BJ (cell line): Measurements from ENCODE around the gene DNAH7. TPM values are rescaled to one million over a fixed set of nuclear protein-coding genes. Genes with fewer than 3 reads are reported as not detected.

ENCODE experiments used
- CTCF ChIA-PET: fragments of 350-600 bp; formaldehyde crosslinking; extraction: SDS; loops from one replicate; lab custom pipeline; 2021; ENCODE audit warnings: antibody characterized with exemption, inconsistent platforms; lab: Yijun Ruan, JAX
- POLR2A ChIA-PET: fragments of 300-600 bp; sonication (Branson Sonifier 250); formaldehyde crosslinking; extraction: SDS; loops from one replicate; lab custom pipeline; 2021; ENCODE audit warnings: antibody characterized with exemption; lab: Charles Lee
- DNase-seq: peaks from one replicate; pipeline ENCODE4 v3.0.0-alpha.2; 2011; ENCODE audit warnings: low read depth
- H3K27me3 ChIP-seq: 2 replicates; pipeline ENCODE4 v1.6.0; 2011; ENCODE audit warnings: low read length; ENCODE audit not compliant: control insufficient read depth, insufficient read depth
- H3K36me3 ChIP-seq: 2 replicates; pipeline ENCODE4 v1.5.1; 2011; ENCODE audit warnings: low read length; ENCODE audit not compliant: control insufficient read depth, insufficient read depth
- H3K4me3 ChIP-seq: 2 replicates; pipeline ENCODE4 v1.5.1; 2011; ENCODE audit warnings: low read depth, mild to moderate bottlenecking, control low read depth, low read length
- polyA plus RNA-seq: library from polyadenylated mRNA; depleted of rRNA; stranded (reverse); fragments of >200 nt; gene quantifications from 2 replicates; pipeline ENCODE4 v1.2.3, GENCODE V29; 2011
- TF ChIP-seq, protein P1 (sequence below): IDR thresholded peaks from 2 replicates; pipeline ENCODE4 v1.5.1; 2011; ENCODE audit warnings: low read depth, mild to moderate bottlenecking, control low read depth, inconsistent platforms, low read length, moderate library complexity; ENCODE audit not compliant: insufficient read depth

The DNAH7 gene
- polyA plus RNA-seq, 1 experiment: 0.15 TPM

- Histone ChIP-seq H3K36me3 (no peaks in the 10 kb centered on the region), H3K4me3 (no peak overlapping the region), H3K27me3 (no peaks in the 10 kb centered on the region)
- CTCF ChIA-PET: no interaction called here
- POLR2A ChIA-PET: no interaction called here
- no peak for DNase-seq
- TF ChIP-seq, protein P1, sequence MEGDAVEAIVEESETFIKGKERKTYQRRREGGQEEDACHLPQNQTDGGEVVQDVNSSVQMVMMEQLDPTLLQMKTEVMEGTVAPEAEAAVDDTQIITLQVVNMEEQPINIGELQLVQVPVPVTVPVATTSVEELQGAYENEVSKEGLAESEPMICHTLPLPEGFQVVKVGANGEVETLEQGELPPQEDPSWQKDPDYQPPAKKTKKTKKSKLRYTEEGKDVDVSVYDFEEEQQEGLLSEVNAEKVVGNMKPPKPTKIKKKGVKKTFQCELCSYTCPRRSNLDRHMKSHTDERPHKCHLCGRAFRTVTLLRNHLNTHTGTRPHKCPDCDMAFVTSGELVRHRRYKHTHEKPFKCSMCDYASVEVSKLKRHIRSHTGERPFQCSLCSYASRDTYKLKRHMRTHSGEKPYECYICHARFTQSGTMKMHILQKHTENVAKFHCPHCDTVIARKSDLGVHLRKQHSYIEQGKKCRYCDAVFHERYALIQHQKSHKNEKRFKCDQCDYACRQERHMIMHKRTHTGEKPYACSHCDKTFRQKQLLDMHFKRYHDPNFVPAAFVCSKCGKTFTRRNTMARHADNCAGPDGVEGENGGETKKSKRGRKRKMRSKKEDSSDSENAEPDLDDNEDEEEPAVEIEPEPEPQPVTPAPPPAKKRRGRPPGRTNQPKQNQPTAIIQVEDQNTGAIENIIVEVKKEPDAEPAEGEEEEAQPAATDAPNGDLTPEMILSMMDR: no peak
Measured at GRCh38 chr2:195891081-195891480, 177.6 kb downstream of the DNAH7 start.

DNA sequence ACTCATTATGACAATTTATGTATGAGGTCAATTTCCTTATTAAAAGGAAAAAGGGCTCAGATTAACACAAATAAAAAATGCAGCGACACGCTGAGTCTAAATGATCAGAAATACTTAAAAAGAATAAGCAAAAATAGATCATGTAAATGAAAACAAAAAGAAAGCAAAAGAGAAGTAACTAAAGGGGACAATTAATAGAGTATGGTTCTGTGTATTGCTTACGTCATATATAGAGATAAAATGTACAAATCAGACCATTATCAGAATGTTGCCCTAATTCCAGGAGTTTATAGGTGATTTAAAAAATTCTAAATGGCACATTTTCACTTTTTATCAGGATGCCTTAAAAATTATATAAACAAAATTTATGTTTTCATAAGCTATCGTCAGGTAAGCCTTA, 189.5 kb downstream of the DNAH7 start:
- Histone ChIP-seq H3K36me3 (no peaks in the 10 kb centered on the region), H3K27me3 (no peaks in the 10 kb centered on the region), H3K4me3 (no peak overlapping the region)
- ChIA-PET CTCF (no interaction called here), POLR2A (no interaction called here)
- DNase-seq: no peak
- TF ChIP-seq, protein P1: no peak

DNA sequence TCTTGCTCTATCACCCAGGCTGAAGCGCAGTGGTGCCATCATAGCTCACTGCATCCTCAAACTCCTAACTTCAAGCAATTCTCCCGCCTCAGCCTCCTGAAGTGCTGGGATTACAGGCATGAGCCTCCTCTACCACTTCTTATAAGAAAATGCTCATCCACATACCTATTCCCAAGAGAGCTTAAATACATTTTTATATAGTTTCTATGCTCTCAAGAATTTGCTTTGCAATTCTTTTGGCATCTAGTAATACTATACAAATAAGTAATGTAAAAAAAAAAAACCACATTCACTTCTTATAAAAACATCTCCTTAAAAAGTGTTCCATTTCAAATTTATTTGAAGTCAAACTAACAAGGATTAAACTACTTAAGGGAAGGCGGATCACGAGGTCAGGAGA, 197.3 kb downstream of the DNAH7 start:
- no peaks in the 10 kb centered on the region for H3K36me3 ChIP-seq
- H3K27me3 ChIP-seq: peaks cover 1% of the 10 kb centered on the region
- no peak overlapping the region for H3K4me3 ChIP-seq
- no peak for DNase-seq
- TF ChIP-seq, protein P1: no peak
- ChIA-PET CTCF (no interaction called here), POLR2A (no interaction called here)

- Histone ChIP-seq H3K36me3 (no peaks in the 10 kb centered on the region), H3K27me3 (peaks cover 1% of the 10 kb centered on the region; the same call in 1 of the 2 replicates), H3K4me3 (no peak overlapping the region)
- TF ChIP-seq, protein P1: no peak
- DNase-seq: no peak
- POLR2A ChIA-PET: no interaction called here
- CTCF ChIA-PET: no interaction called here
Measured at GRCh38 chr2:195864316-195864715, 204.3 kb downstream of the DNAH7 start.

DNA sequence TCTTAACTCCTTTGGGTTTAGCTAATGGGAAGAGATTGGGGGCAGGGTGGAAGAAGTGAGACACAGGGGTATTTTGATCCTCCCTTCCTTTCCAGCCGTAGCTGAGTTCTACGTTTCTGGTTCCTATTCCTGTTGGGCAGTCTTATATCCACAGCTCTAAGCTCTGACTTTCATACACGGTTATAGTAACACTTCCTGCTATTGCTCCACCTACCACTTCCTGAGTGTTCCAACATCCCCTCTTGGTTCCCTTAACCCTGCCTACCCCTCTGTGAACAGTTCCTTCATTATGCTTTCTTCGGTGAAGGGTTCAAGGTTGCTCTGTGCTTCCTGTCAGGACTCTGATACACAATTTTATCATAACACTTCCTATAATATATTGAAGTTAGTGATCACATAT, 205.1 kb downstream of the DNAH7 start:
- TF ChIP-seq, protein P1: no peak
- ChIA-PET POLR2A (no interaction called here), CTCF (interaction anchor here (0.6 kb wide), 1 partner anchor 1198 kb away, joined by 4 read pairs; no protein-coding TSS in a partner anchor)
- no peak for DNase-seq
- Histone ChIP-seq H3K36me3 (no peaks in the 10 kb centered on the region), H3K4me3 (no peak overlapping the region), H3K27me3 (no peaks in the 10 kb centered on the region)
